Thyroid gland (tissue), 4 donors: ENCODE measurements around the gene NDUFA13. TPM values are rescaled to one million over a fixed set of nuclear protein-coding genes. Genes with fewer than 3 reads are reported as not detected.

Experiments used
- DNase-seq, 2 donors: peaks; one replicate each; pipeline ENCODE4 v3.0.0-alpha.2; 2019
- H3K27ac ChIP-seq, 3 donors: fragments of 200-600 bp; sonication (generic); 1 replicate in 2 of 3; 2 replicates in 1 of 3; pipeline ENCODE4 v1.5.1; 2016 to 2019; ENCODE audit warnings: mild to moderate bottlenecking in 1 of 3, moderate library complexity in 1 of 3
- H3K27me3 ChIP-seq: fragments of 200-600 bp; sonication (generic); one replicate; pipeline ENCODE4 v1.5.1; 2019
- H3K36me3 ChIP-seq, 2 donors: fragments of 200-600 bp; sonication (generic); one replicate each; pipeline ENCODE4 v1.5.1; 2016 to 2019
- H3K4me1 ChIP-seq, 2 donors: fragments of 200-600 bp; sonication (generic); one replicate each; pipeline ENCODE4 v1.5.1; 2017 to 2019
- H3K4me3 ChIP-seq, 3 donors: fragments of 200-600 bp; sonication (generic); replicated peaks in 1 of 3; 1 replicate in 2 of 3; 2 replicates in 1 of 3; pipeline ENCODE4 v1.5.1; 2016; ENCODE audit warnings: mild to moderate bottlenecking in 1 of 3
- H3K9me3 ChIP-seq: fragments of 200-600 bp; sonication (generic); one replicate; pipeline ENCODE4 v1.5.1; 2017
- CTCF ChIP-seq, 6 experiments: fragments of 200-600 bp in 3 of 6; fragments of 450-650 bp in 3 of 6; sonication (generic) in 3 of 6; IDR thresholded peaks; one replicate each; pipeline ENCODE4 v1.5.1; 2016 to 2019; ENCODE audit warnings: antibody characterized with exemption in 6 of 6, mild to moderate bottlenecking in 2 of 6, inconsistent platforms in 1 of 6, moderate library complexity in 1 of 6
- POLR2A ChIP-seq, 2 donors: fragments of 450-650 bp; IDR thresholded peaks; one replicate each; pipeline ENCODE4 v1.6.1; 2017; ENCODE audit warnings: antibody characterized with exemption in 2 of 2, mild to moderate bottlenecking in 2 of 2, moderate library complexity in 1 of 2
- WGBS, 2 donors: methylation state at CpG; one replicate each; pipeline ENCODE4 v1.1.5; 2017; 5-methylcytosine and 5-hydroxymethylcytosine counted together
- intact Hi-C: fragments of 100-400 bp; cut with DNase I; formaldehyde crosslinking; loops from one replicate; pipeline ENCODE4 v1.15.1; 2023
- total RNA-seq, 4 donors: library from RNA; depleted of rRNA; stranded (reverse); fragments of >200 nt; gene quantifications; one replicate each; pipeline ENCODE4 v1.2.3, GENCODE V29; 2016

The NDUFA13 gene
- total RNA-seq, 4 donors from 2014 or later = 32.8 to 265 (median 63.6) TPM

- intact Hi-C loops = no loop called here
- H3K4me3 ChIP-seq = no peak overlapping the region
- H3K4me1 ChIP-seq = no peaks in the 10 kb centered on the region
- TF ChIP-seq CTCF (IDR thresholded peaks at IDR 0.05) = no peak
- no peak for TF ChIP-seq POLR2A (IDR thresholded peaks at IDR 0.05)
- H3K9me3 ChIP-seq = no peaks in the 10 kb centered on the region
- WGBS, 2 donors = 95 to 97% methylated on average over 7 to 10 of the region's 10 CpGs
- H3K36me3 ChIP-seq = no peaks in the 10 kb centered on the region
- no peak for DNase-seq
- H3K27ac ChIP-seq = no peak overlapping the region
- no peaks in the 10 kb centered on the region for H3K27me3 ChIP-seq
Observed at GRCh38 chr19:19553670-19554069, 37.6 kb downstream of the NDUFA13 start.

DNA sequence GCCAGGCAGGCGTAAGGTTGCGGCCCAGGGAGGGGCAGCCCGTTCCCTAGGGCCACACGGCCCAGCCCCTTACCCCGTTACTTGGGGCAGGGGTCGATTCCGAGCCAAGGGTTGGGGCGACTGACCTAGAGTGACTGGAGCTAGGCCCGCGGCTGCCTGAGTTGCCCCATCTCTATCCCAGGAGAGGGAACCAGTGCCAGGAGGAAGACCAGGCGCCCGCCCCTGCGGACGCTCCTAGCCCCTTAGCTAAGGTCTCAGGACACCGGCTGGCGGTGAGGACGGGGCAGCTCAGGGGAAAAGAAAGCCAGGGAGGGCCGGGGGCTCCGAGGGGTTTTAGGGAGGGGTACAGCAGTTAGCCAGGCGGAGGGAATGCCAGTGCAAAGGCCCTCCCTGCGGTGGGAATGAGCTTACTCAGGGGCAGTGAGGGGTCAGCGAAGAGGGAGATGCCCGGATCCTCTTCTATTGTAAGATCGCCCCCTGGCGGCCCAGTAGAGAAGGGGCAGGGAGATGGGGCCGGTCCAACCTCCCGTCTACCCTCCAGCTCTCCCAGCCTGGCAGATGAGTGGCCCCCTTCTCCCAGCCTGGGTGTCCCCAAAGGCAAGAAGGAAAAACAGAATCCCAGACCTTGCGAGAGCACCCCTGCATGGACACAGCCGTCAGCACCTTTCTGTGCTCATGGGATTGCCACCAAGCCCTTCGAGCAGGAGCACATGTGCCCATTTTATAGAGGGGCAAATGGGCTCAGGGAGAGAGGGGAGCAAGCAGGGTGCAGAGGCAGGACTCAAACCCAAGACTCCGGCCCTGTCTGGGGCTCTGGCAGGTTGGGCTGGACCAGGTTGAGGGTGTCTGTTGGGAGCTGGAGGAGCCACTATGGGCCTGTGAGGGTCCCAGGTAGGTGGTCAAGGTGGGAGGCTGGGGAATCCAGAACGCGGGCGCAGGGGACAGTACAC lies 38.3 kb downstream of the NDUFA13 start:
- H3K36me3 ChIP-seq = no peaks in the 10 kb centered on the region
- H3K4me3 ChIP-seq = no peak overlapping the region
- DNase-seq = peak; percentile 26 to 37
- TF ChIP-seq POLR2A (IDR thresholded peaks at IDR 0.05) (no peak), CTCF (IDR thresholded peaks at IDR 0.05) (peak; percentile 37 to 66 (median 46))
- no peaks in the 10 kb centered on the region for H3K4me1 ChIP-seq
- H3K27me3 ChIP-seq = no peaks in the 10 kb centered on the region
- intact Hi-C loops = no loop called here
- no peak overlapping the region for H3K27ac ChIP-seq
- H3K9me3 ChIP-seq = no peaks in the 10 kb centered on the region
- WGBS, 2 donors = 69 to 74% methylated on average over 31 to 33 of the region's 34 CpGs

DNA sequence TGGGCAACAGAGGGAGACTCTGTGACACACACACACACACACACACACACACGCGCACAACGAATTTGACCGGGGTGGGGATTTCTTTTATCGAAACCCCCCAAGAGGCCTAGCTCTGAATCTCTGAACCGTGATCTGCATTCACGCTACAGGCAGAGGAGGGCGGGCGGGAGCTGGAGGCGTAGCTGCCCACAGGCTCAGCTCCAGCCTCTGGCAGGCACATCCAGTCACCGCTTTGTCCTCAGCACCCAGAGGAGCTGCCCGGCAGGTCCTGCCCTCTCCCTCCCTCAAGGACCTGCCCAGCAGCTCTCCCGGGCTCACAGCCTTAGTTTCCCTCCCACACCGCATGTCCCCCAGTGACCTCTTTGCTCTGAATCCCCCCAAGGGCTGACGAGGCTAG lies 42.0 kb downstream of the NDUFA13 start:
- H3K4me1 ChIP-seq = no peaks in the 10 kb centered on the region
- DNase-seq = no peak
- no peaks in the 10 kb centered on the region for H3K9me3 ChIP-seq
- H3K4me3 ChIP-seq = no peak overlapping the region
- intact Hi-C loops = no loop called here
- peaks cover 9% of the 10 kb centered on the region in 2 donors for H3K36me3 ChIP-seq
- no peak overlapping the region for H3K27ac ChIP-seq
- no peaks in the 10 kb centered on the region for H3K27me3 ChIP-seq
- no peak for TF ChIP-seq POLR2A (IDR thresholded peaks at IDR 0.05)
- no peak for TF ChIP-seq CTCF (IDR thresholded peaks at IDR 0.05)
- WGBS, 2 donors = 83 to 84% methylated on average over 15 of the region's 15 CpGs

- Histone ChIP-seq H3K27ac (no peak overlapping the region), H3K27me3 (no peaks in the 10 kb centered on the region), H3K4me3 (no peak overlapping the region), H3K9me3 (no peaks in the 10 kb centered on the region), H3K4me1 (no peaks in the 10 kb centered on the region), H3K36me3 (peaks cover 9% of the 10 kb centered on the region in 2 donors)
- WGBS, 2 donors = 94 to 96% methylated on average over 16 of the region's 16 CpGs
- DNase-seq = no peak
- intact Hi-C loops = no loop called here
- TF ChIP-seq CTCF (IDR thresholded peaks at IDR 0.05) (no peak), POLR2A (IDR thresholded peaks at IDR 0.05) (no peak)
Observed at GRCh38 chr19:19558636-19559035, 42.6 kb downstream of the NDUFA13 start.

DNA sequence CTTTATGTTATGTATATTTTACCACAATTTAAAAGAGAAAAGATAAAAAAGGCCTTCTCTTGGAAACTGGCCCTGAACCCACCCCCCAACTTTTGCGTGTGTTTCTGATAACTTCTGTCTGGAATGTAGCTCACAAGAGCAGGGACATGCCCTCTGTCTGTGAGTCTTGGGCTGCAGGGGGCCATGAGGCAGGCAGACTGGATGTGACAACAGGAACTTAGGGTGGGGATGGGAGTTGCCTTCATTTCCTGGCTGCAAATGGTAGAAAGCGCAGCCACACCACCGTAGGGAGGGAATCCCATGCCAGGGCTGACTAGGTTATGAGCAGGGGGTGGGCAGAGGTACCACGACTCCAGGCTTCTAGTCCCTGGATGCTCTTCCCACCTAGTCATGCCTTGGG lies 43.9 kb downstream of the NDUFA13 start:
- TF ChIP-seq CTCF (IDR thresholded peaks at IDR 0.05) (no peak), POLR2A (IDR thresholded peaks at IDR 0.05) (no peak)
- WGBS, 2 donors = 68 to 92% methylated on average over 4 of the region's 4 CpGs
- intact Hi-C loops = no loop called here

More for the DNA sequence above, 43.9 kb downstream of the NDUFA13 start:
- Histone ChIP-seq H3K27me3 (no peaks in the 10 kb centered on the region), H3K4me3 (no peak overlapping the region), H3K27ac (no peak overlapping the region), H3K36me3 (peaks cover 15% of the 10 kb centered on the region in 2 donors), H3K9me3 (no peaks in the 10 kb centered on the region), H3K4me1 (no peaks in the 10 kb centered on the region)
- DNase-seq = no peak
